GM19452 (cell line): Measurements from ENCODE around the gene TMEM114.

Experiments
- ATAC-seq: cut with Tn5 transposase; IDR thresholded peaks from one replicate; pipeline ENCODE4 v1.9.1; 2021; ENCODE audit not compliant: unreplicated experiment

Gene TMEM114

GRCh38 chr16:8589900-8590688 lies at the start of gene TMEM114:
TSS of gene TMEM114 (minus strand) at chr16:8590511. CDS start at chr16:8589838, 673 bp downstream.
- no peak for ATAC-seq

- no peak for ATAC-seq
Observed at GRCh38 chr16:8639694-8640093, 49.4 kb upstream of the TMEM114 start.

GRCh38 chr16:8634991-8635736 lies 44.9 kb upstream of the TMEM114 start:
- ATAC-seq = no peak

GRCh38 chr16:8632675-8633182 lies 42.4 kb upstream of the TMEM114 start:
- ATAC-seq = no peak

GRCh38 chr16:8631818-8632465 lies 41.6 kb upstream of the TMEM114 start:
- ATAC-seq = no peak

GRCh38 chr16:8631373-8631772 lies 41.1 kb upstream of the TMEM114 start:
- ATAC-seq = no peak

GRCh38 chr16:8630255-8630953 lies 40.1 kb upstream of the TMEM114 start:
- no peak for ATAC-seq

- no peak for ATAC-seq
Observed at GRCh38 chr16:8628981-8629725, 38.8 kb upstream of the TMEM114 start.

- no peak for ATAC-seq
Observed at GRCh38 chr16:8627456-8627855, 37.1 kb upstream of the TMEM114 start.

GRCh38 chr16:8626946-8627345 lies 36.6 kb upstream of the TMEM114 start:
- ATAC-seq = no peak

- no peak for ATAC-seq
Observed at GRCh38 chr16:8625491-8626087, 35.3 kb upstream of the TMEM114 start.

GRCh38 chr16:8623634-8624033 lies 33.3 kb upstream of the TMEM114 start:
- no peak for ATAC-seq

GRCh38 chr16:8622315-8622656 lies 32.0 kb upstream of the TMEM114 start:
- no peak for ATAC-seq

- peak; percentile 96 for ATAC-seq
Observed at GRCh38 chr16:8621572-8622314, 31.4 kb upstream of the TMEM114 start, which contains the start of gene METTL22. TSS of gene METTL22 (plus strand) at chr16:8621698. CDS start at chr16:8625666, 3,968 bp downstream.

- ATAC-seq = no peak
Observed at GRCh38 chr16:8621222-8621571, 30.9 kb upstream of the TMEM114 start.

- no peak for ATAC-seq
Observed at GRCh38 chr16:8620535-8620934, 30.2 kb upstream of the TMEM114 start.

- ATAC-seq = no peak
Observed at GRCh38 chr16:8619671-8620370, 29.5 kb upstream of the TMEM114 start.

GRCh38 chr16:8614435-8615029 lies 24.2 kb upstream of the TMEM114 start:
- no peak for ATAC-seq
